ENCODE measurements around the gene CDC14A. TPM values are rescaled to one million over a fixed set of nuclear protein-coding genes. Genes with fewer than 3 reads are reported as not detected.
"Not testable (repeated sequence)": the region's sequence is repeated elsewhere in the genome, so short reads cannot be mapped to it uniquely, and the experiment has no call there.

Gene CDC14A
- total RNA-seq, 1 experiment from 2014 or later: 2.6 TPM

DNA sequence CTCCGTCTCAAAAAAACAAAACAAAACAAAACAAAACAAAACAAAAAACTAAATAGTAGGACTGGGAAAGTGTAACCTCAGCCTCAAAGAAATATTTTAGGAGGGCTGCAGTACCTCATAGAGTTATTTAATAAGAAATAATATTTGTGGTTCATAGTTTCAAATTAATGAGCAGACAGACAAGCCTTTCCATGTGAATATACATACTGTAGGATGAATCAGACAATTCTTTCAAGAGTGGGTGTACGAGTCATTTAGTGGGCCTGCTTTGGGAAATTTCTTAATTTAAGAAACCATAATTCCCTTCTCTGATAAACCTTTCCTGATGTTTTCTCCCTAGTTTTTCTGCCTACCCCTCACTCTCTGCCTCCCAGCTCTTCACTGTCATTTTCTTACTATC is 52.5 kb downstream of the CDC14A start:
- H3K4me1 Mint-ChIP-seq (ENCODE audit: insufficient read depth, unreplicated experiment): peaks cover 4% of the 10 kb centered on the region
- DNase-seq (ENCODE audit: unreplicated experiment): no peak
- TF ChIP-seq, protein P1, sequence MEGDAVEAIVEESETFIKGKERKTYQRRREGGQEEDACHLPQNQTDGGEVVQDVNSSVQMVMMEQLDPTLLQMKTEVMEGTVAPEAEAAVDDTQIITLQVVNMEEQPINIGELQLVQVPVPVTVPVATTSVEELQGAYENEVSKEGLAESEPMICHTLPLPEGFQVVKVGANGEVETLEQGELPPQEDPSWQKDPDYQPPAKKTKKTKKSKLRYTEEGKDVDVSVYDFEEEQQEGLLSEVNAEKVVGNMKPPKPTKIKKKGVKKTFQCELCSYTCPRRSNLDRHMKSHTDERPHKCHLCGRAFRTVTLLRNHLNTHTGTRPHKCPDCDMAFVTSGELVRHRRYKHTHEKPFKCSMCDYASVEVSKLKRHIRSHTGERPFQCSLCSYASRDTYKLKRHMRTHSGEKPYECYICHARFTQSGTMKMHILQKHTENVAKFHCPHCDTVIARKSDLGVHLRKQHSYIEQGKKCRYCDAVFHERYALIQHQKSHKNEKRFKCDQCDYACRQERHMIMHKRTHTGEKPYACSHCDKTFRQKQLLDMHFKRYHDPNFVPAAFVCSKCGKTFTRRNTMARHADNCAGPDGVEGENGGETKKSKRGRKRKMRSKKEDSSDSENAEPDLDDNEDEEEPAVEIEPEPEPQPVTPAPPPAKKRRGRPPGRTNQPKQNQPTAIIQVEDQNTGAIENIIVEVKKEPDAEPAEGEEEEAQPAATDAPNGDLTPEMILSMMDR (IDR thresholded peaks at IDR 0.05; ENCODE audit: unreplicated experiment): no peak
- CTCF ChIA-PET: interaction anchor here (0.6 to 0.7 kb wide), 2 partner anchors 18 to 38 kb away, joined by 3 to 4 read pairs; no protein-coding TSS in a partner anchor
- intact Hi-C loops (cut with micrococcal nuclease): no loop called here
- H3K36me3 Mint-ChIP-seq (ENCODE audit: insufficient read depth, unreplicated experiment): no peaks in the 10 kb centered on the region
- no peak overlapping the region for H3K4me3 Mint-ChIP-seq (ENCODE audit: unreplicated experiment)
- POLR2A ChIA-PET: interaction anchor here (0.6 kb wide), 1 partner anchor 10 kb away, joined by 3 read pairs; no protein-coding TSS in a partner anchor
- no peaks in the 10 kb centered on the region for H3K27me3 Mint-ChIP-seq (ENCODE audit: insufficient read depth, unreplicated experiment)
- no TSS peak for BruUV-seq (replicated peaks)
- no peak overlapping the region for H3K27ac Mint-ChIP-seq (ENCODE audit: low read depth, unreplicated experiment)
- H3K9me3 Mint-ChIP-seq (ENCODE audit: unreplicated experiment): peaks cover 8% of the 10 kb centered on the region

DNA sequence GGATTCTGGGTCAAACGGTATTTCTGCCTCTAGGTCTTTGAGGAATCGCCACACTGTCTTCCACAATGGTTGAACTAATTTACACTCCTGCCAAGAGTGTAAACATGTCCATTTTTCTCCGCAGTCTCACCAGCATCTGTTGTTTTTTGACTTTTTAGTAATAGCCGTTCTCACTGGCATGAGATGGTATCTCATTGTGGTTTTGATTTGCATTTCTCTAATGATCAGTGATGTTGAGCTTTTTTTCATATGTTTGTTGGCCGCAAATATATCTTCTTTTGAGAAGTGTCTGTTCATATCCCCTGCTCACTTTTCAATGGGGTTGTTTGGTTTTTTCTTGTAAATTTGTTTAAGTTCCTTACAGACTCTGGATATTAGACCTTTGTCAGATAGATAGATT is 53.6 kb downstream of the CDC14A start:
- H3K36me3 Mint-ChIP-seq (ENCODE audit: insufficient read depth, unreplicated experiment); intact Hi-C loops (cut with micrococcal nuclease); H3K4me3 Mint-ChIP-seq (ENCODE audit: unreplicated experiment); H3K9me3 Mint-ChIP-seq (ENCODE audit: unreplicated experiment); BruUV-seq (replicated peaks); DNase-seq (ENCODE audit: unreplicated experiment); H3K27ac Mint-ChIP-seq (ENCODE audit: low read depth, unreplicated experiment); H3K27me3 Mint-ChIP-seq (ENCODE audit: insufficient read depth, unreplicated experiment); H3K4me1 Mint-ChIP-seq (ENCODE audit: insufficient read depth, unreplicated experiment): not testable (repeated sequence)
- CTCF ChIA-PET: interaction anchor here (1.0 kb wide), 1 partner anchor 14 kb away, joined by 4 read pairs; no protein-coding TSS in a partner anchor
- POLR2A ChIA-PET: interaction anchor here (0.7 kb wide), 1 partner anchor 87 kb away, joined by 3 read pairs; no protein-coding TSS in a partner anchor

DNA sequence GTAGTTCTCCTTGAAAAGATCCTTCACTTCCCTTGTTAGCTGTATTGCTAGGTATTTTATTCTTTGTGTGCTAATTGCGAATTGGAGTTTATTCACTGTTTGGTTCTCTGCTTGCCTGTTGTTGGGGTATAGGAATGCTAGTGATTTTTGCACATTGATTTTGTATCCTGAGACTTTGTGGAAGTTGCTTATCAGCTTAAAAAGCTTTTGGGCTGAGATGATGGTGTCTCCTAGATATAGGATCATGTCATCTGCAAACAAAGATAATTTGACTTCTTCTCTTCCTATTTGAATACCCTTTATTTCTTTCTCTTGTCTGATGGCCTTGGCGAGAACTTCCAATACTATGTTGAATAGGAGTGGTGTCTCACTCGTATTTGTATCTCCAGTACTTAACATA is 55.1 kb downstream of the CDC14A start:
- H3K4me3 Mint-ChIP-seq (ENCODE audit: unreplicated experiment); POLR2A ChIA-PET; DNase-seq (ENCODE audit: unreplicated experiment); intact Hi-C loops (cut with micrococcal nuclease); BruUV-seq (replicated peaks); H3K9me3 Mint-ChIP-seq (ENCODE audit: unreplicated experiment); H3K27me3 Mint-ChIP-seq (ENCODE audit: insufficient read depth, unreplicated experiment); H3K36me3 Mint-ChIP-seq (ENCODE audit: insufficient read depth, unreplicated experiment); H3K27ac Mint-ChIP-seq (ENCODE audit: low read depth, unreplicated experiment); H3K4me1 Mint-ChIP-seq (ENCODE audit: insufficient read depth, unreplicated experiment): not testable (repeated sequence)
- CTCF ChIA-PET: interaction anchor here (1.0 kb wide), 1 partner anchor 11 kb away, joined by 3 read pairs; no protein-coding TSS in a partner anchor

DNA sequence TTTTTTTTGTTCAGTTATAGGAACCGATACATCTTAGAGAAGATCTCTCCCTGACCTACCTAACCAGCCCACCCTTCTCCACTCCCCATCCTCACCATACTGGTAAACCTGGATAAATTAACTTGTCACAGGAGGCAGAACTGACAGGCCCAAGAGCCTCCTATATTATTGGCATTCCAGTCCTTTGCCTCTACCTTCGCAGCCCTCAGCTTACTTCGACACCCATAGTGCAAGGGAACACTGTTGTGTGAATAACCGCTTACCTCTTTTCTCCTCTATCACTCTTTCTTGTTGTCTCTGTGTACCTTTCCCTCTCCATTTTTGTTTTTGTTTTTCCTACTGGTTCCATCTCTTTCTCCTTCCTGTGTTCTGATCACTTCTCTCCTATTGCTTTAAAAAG is 58.7 kb downstream of the CDC14A start:
- TF ChIP-seq, protein P1 (IDR thresholded peaks at IDR 0.05; ENCODE audit: unreplicated experiment): no peak
- DNase-seq (ENCODE audit: unreplicated experiment): no peak
- no peaks in the 10 kb centered on the region for H3K36me3 Mint-ChIP-seq (ENCODE audit: insufficient read depth, unreplicated experiment)
- peaks cover 8% of the 10 kb centered on the region for H3K9me3 Mint-ChIP-seq (ENCODE audit: unreplicated experiment)
- ChIA-PET POLR2A (no interaction called here), CTCF (interaction anchor here (0.6 to 0.7 kb wide), 2 partner anchors 88 to 873 kb away, joined by 3 read pairs; no protein-coding TSS in a partner anchor)
- BruUV-seq (replicated peaks): no TSS peak
- H3K4me1 Mint-ChIP-seq (ENCODE audit: insufficient read depth, unreplicated experiment): no peaks in the 10 kb centered on the region
- H3K4me3 Mint-ChIP-seq (ENCODE audit: unreplicated experiment): no peak overlapping the region
- H3K27ac Mint-ChIP-seq (ENCODE audit: low read depth, unreplicated experiment): no peak overlapping the region
- intact Hi-C loops (cut with micrococcal nuclease): no loop called here
- no peaks in the 10 kb centered on the region for H3K27me3 Mint-ChIP-seq (ENCODE audit: insufficient read depth, unreplicated experiment)

DNA sequence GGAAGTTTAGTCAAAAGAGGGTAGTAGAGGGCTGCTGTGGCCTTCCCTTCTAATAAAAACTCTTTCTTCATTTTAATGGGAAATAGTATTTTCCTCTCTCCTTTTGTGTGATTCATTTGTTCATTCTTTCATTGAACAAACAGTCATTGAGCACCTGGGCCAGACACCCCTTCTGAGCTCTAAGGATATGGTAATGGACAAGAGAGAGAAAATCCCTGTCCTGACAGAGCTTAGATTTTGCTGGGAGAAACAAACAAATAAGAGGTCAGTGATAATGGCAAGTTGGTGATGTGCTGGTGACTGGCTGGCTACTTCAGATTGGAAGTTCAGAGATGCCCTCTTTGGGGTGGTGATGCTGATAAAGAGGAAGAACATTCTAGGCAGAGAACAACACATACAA is 59.3 kb downstream of the CDC14A start:
- Mint-ChIP-seq H3K27me3 (ENCODE audit: insufficient read depth, unreplicated experiment) (no peaks in the 10 kb centered on the region), H3K4me3 (ENCODE audit: unreplicated experiment) (no peak overlapping the region), H3K9me3 (ENCODE audit: unreplicated experiment) (peaks cover 8% of the 10 kb centered on the region), H3K27ac (ENCODE audit: low read depth, unreplicated experiment) (no peak overlapping the region), H3K36me3 (ENCODE audit: insufficient read depth, unreplicated experiment) (no peaks in the 10 kb centered on the region), H3K4me1 (ENCODE audit: insufficient read depth, unreplicated experiment) (no peaks in the 10 kb centered on the region)
- no TSS peak for BruUV-seq (replicated peaks)
- no peak for DNase-seq (ENCODE audit: unreplicated experiment)
- TF ChIP-seq, protein P1 (IDR thresholded peaks at IDR 0.05; ENCODE audit: unreplicated experiment): no peak
- POLR2A ChIA-PET: no interaction called here
- intact Hi-C loops (cut with micrococcal nuclease): no loop called here
- CTCF ChIA-PET: interaction anchor here (0.7 kb wide), 1 partner anchor 86 kb away, joined by 3 read pairs; no protein-coding TSS in a partner anchor
